DMS 273 (cell line): ENCODE measurements around the gene SESN1.
"Not testable (repeated sequence)": the region's sequence is repeated elsewhere in the genome, so short reads cannot be mapped to it uniquely, and the experiment has no call there.

Experiments
- DNase-seq: peaks from one replicate; lab custom pipeline; 2025; ENCODE audit not compliant: unreplicated experiment; lab: John Stamatoyannopoulos, UW

The SESN1 gene

DNA sequence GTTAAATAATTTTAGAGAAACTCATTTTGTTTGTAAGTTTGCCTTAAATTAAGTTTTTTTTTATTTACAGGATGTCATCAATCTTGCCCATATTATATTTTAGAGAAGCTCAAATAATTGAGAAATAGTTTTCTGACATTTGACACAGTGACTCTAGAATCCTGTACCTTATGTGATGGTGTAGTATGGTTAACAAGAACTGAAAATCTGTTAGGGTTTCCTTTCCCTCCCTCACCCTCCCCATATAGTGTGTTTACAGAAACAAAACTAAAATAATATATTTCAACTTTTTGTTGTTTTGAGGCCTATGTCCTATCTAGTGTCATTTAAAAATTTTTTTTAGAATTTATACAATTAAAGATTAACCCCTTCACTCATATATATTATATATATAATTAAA, 91.8 kb downstream of the SESN1 start:
- no peak for DNase-seq

DNA sequence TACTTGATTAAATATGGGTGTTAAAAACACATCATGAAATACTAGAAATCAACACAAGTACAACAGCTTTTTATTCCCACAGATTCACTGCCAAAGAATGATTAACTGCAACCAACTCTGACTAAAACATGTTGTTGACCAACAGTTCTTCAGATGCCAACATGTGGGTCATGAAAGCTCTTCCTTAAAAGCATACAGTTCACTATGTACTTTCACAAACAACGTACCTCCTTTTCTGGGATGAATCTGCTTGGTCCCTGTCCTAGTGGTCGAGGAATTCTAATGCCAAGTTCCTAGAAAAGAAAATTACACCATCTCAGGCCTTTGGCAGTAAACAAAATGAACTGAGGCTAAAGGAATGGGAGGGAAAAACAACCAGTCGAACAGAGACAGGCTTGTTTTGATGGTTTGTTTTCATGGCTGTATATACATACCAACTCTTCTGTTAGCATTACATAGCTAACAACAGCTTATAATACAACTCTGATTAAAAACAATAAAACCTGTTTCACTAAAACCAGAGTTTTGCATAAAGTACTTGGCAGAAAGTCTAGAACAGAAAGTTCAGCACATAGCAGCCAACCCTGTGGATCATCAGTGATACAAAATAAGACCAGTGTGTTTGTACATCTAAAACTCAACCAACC, 92.5 kb downstream of the SESN1 start:
- no peak for DNase-seq

DNA sequence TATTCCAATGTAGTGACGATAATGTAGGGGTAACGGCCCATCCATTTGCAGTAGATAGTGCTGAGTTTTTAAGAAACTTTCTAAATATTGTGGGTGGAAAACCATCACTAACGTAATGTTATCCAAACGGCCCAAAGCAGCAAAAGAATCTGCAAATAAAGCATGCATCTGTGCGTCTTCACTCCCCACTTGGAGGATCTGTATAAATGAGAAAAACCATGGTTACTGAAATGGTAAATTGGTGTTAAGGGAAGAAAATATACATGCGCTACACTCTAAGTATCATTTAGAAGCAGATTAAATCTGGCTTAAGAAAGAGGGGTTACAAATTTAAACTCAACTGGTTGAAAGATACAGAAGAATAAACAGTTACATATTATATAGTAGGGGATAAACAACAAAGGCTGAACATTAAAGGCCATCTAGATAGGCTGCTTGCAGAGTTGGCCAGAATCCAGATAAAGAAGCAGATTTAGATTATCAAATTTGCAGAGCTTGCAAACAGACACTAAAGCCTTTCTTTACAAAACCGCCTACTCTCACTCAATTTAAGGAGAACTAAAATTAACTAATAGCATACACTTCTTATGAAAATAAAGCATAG, 93.3 kb downstream of the SESN1 start:
- DNase-seq, result peak; percentile 19

DNA sequence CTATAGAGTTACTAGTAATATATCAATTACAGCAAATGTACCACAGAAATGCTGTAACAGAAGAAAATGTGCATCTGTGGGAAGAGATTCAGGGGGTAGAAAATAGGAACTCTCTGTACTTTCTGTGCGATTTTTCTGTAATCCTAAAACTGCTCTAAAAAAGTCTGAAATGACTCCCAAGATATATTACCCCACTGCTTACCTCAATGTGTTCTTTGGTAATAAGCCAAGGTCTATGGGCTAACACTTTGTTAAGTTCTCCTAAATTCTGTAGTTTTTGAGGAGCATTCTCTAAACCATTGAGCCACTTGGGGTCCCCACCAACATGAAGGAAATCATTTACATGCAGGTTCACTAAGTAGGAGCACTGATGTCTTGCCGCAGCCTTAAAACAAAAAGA, 94.4 kb downstream of the SESN1 start:
- DNase-seq, result no peak

DNA sequence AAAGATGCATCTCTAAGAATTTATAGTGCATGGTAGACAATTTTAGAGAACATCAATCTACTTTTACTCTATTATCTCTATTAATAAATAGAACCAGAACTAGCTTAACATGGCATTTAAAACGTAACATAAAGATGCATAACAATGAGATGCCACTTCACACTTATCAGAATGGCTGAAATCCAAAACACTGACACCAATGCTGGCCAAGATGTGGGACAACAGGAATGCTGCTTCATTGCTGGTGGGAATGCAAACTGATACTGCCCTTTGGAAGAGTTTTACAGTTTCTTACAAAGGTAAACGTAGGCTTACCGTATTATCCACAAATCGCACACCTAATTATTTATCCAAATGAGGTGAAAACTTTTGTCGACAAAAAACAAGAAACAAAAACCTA, 95.2 kb downstream of the SESN1 start:
- no peak for DNase-seq

DNA sequence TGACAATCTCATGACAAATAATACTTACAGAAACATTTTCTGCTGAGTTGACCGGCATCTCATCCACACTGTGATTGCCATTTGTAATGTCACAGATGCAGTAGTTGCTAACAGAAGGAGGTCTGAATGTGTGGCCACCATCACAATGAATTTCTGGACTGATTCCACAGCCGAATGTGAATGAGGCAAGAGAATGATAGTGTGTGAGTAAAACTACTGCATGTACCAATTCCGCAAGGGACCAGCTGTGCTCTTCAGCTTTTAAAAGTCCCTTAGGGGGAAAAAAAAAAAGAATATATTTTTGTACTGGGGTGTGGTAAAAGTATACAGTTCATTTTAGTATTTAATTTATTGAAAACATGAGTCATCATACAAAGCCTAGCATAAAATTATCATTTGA, 96.2 kb downstream of the SESN1 start:
- peak; percentile 14 for DNase-seq

DNA sequence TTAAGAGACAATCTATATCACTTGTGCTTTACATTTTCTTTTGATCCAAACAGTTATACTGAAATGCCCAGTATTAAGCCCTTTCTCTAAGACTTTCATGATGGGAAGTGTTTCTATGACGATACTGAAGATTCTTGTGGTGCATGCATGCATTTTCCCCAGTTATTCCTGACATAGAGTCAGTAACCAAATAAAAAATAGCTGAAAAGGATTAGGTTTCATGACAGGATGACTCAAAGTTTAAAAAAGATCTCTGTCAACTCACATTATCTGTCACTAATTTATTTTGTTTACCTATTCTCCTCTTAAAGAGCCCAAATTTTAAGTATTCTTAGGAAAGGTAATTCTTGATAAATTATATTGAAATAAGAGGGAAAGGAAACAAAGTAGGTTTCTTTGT, 98.4 kb downstream of the SESN1 start:
- DNase-seq, result no peak

DNA sequence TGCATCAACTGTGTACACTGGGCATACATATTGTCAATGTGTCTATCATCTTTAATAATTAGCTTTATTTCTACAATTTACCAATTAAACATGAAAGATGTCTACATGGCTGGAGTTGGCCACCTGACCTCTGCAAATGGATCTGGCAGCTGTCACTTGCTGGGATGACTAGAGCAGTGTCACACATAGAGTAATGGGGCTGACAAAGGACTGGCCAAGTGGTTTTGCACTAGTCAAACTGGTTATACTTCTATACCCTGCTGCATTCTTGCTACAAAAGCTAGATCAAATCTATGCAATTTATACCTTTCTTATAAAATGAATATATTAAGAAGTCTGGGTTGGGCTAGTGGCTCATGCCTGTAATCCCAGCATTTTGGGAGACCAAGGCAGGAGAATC, 99.3 kb downstream of the SESN1 start:
- no peak for DNase-seq

DNA sequence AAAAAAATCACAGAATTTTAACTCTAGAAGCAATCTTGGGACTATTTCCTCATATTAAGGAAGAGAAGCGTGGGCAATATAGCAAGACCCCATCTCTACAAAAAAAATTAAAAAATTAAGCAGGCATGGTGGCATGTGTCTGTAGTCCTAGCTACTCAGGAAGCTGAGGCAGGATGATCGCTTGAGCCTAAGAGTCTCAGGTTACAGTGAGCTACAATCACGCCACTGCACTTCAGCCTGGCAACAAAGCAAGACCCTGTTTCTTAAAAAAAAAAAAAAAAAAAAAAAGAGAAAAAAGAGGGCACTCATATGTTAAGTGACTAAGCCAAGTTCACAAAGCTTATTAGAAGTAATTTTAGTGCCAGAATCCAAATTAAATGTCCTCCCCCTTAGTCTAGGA, 100.8 kb downstream of the SESN1 start:
- DNase-seq, result no peak

DNA sequence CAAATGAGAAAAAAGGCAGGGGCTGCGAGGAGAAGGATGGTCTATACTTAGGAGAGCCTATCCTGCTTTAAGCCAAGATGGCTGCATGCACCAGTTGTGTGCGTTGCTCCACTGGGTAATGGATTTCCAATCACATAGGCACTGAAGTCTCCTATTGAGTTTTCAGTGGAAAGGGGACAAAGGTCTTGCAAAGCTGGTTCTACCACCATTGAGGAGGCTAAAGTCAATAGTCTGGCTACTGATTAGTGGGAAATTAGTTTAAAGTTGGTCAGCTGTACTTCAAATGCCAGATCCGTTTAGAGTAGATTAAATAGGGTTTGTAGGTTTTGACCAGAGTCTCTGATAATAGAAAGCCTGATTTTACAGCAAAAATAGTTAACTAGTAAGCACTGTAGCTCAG, 104.9 kb downstream of the SESN1 start:
- DNase-seq, result no peak

DNA sequence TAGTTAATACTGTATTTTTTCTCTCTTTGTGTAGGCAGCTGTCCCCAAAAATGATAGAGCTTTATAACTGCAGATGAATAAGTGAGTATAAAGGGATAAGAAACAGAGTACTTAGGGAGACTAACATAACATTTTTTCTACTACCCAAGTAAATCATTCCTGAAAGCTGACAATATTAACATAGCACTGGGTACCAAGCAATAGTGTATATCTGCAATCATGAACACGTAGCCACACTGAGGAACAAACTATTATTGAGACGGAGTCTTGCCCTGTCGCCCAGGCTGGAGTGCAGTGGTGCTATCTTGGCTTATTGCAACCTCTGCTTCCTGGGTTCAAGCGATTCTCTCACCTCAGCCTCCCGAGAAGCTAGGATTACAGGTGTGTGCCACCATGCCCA, 105.9 kb downstream of the SESN1 start:
- no peak for DNase-seq

DNA sequence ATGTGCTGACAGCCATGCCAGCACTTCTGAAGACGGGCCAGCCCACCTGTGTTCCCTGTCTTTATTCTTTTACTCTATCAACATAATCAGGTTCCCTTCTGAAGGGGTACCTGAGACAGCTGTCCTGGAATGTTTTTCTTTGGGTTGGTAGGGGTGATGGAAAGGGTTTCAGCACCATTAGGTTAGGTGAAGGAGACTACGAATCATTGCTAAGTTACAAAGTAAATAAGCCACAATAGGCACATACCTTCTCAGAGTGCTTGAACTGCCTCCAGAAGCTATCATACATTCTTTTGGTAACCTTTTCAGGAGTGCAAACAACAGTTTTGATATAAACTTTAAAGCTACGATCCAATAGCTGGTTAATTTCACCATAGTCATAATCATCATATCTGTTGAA, 106.3 kb downstream of the SESN1 start:
- DNase-seq, result no peak

DNA sequence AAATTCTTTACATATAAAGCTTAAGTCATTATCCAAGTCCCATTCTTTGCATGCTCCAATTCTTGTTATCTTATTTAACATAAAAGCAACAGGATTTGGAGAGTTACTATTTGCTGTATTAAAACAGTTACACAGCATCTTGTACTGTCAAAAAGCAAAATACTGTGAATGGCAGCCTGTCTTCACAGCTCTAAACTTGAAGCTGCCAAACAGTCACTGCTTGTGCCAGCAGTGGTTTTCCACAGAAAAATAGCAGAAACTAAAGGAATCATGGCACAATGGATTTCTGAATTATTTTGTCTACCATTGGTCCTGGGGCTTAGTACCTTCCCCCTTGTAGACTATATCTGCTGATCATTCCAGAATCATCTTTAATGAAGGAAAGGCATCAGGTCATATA, 107.5 kb downstream of the SESN1 start:
- no peak for DNase-seq

DNA sequence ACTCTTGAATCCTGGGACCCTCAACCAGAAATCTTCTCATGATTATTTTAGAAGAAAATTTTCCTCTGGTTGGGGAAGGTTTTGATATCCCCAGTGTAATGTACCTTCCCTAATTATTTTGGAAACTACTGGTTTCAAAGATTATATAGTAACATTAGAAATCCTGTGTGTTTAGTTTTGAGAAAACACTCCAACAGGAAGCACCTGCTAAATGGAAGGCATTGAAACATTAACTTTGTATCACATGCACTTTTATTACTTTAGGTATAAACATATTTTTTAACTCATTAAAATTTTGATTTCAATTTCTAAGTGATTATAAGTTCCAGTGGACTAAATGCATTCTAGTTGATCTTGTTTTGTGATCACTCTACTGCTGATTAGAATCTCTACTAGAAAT, 109.3 kb downstream of the SESN1 start:
- no peak for DNase-seq

DNA sequence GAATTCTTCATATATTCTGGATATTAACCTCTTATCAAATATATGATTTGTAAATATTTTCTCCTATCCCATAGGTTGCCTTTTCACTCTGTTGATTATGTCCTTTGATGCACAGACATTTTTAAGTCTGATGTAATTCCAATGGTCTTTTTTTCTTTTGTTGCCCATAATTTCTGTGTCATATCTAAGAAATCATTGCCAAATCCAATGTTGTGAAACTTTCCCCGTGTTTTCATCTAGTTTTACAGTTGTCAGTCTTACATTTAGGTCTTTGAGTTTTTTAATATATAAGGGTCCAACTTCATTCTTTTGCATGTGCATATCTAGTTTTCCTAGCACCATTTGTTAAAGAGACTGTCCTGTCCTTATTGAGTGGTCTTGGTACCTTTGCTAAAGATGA, 111.5 kb downstream of the SESN1 start:
- DNase-seq, result no peak

DNA sequence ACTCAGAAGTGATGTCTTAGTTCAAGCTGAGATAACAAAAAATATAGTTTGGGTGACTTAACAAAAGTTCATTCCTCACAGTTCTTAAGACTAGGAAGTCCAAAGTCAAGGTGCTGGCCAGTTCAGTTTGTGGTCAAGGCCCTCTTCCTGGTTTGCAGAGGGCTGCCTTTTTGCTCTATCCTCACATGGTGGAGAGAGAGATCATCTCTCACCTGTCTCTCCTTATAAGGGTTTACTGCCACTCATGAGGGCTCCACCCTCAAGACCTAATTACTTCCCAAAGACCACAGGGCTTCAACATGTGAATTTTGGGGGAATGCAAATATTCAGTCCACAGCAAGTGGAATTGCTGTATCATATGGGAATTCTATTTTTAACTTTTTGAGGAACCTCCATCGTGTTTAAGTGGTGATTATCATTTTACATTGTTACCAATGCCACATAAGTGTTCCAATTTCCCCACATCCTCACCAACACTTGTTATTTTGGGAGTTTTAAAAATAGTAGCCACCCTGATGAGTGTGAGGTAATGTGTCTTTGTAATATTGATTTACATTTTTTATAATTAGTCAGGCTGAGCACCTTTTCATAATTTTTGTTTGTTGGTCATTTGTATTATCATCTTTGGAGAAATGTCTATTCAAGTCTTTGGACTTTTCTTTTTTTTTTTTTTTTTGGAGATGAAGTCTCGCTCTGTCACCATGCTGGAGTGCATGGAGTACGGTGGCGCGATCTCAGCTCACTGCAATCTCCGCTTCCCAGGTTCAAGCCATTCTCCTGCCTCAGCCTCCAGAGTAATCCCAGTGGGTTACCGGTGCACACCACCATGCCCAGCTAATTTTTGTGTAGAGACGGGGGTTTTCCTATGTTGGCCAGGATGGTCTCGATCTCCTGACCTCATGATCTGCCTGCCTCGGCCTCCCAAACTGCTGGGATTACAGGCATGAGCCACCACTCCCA, 112.2 kb downstream of the SESN1 start:
- no peak for DNase-seq

DNA sequence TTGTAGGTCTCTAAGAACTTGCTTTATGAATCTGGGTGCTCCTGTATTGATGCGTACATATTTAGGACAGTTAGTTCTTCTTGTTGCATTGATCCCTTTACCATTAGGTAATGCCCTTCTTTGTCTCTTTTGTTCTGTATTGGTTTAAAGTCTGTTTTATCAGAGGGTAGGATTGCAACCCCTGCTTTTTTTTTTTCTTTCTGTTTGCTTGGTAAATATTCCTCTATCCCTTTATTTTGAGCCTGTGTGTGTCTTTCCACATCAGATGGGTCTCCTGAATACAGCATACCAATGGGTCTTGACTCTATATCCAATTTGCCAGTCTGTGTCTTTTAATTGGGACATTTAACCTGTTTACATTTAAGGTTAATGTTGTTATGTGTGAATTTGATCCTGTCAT, 116.0 kb downstream of the SESN1 start:
- not testable (repeated sequence) for DNase-seq

DNA sequence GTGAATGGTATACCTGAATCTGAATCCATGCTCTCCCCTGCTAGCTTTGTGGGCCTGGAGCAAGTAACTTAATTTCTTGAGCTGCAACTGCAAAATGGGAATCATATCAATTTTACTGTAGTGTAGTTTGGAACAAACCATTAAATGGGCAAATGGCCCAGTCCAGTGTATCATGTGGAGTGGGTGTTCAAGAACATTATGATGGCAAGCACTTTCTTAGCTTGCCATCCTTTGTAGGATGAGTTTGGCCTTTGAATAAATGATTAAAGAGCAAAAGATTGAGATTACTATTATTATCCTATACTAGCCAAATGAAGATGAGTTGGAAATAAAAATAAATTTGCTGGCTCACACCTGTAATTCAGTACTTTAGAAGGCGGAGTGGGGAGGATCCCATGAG, 120.4 kb downstream of the SESN1 start:
- no peak for DNase-seq

DNA sequence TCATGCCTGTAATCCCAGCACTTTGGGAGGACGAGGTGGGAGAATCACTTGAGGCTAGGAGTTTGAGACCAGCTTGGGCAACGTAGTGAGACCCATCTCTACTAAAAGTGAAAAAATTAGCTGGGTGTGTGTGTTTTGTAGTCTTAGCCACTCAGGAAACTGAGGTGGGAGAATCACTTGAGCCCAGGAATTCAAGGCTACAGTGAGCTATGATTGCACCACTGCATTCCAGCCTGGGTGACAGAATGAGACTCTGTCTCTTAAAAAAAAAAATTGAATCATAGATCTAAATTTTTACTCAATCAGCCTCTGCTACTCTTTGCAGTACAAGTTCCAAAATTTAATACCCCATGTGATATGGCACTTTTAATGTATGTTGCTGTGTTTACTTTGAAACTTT, 124.9 kb downstream of the SESN1 start:
- DNase-seq, result no peak

DNA sequence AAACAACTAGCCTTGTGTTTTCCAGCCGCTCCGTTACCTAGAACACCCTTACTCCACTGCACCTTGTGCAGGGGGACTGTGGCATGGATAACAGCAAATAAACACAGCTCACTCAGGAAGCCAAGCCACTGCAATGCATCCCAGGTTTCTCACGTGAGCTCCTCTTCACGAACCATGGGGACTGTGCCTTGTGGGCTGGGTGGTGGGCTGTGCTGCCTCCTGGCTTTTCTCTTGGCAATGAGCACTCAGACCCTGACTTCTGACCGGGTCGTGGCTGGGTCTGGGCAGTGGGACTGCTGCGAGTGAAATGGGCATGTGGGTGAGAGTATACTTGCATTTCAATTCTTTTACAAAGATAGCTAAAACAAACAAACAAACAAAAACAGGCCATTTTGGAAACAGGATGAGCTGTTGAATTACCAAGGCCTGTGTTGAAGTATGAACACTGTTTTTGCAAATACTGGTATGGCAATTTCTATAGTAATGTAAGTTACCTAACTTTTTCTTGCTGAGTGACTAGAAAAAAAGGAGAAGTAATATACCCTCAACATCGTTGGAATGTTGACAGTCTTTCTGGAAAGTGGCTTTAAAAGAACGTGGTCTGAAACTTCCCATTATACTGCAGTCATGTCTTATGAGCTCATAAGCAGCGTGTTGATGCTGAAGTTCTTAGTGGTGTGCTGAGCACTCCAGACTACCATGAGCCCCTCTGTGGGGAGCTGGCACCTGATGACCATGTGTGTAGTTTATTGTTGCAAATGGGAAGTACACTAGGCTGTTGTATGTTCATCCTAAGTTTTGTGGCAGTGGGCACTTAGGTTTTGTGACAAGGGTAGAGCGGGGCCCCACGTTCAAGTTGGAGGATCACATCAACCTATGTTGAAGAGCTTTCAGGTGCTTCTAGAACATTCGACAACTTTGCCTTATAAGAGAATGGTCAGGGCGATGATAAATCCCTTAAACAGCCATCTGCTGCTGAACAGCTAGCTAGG, 126.0 kb downstream of the SESN1 start:
- no peak for DNase-seq
